AG04449 (cell line): ENCODE data around the gene ATP6V0B.

ENCODE experiments used
- CTCF ChIA-PET: fragments of 350-600 bp; formaldehyde crosslinking; extraction: SDS; loops from one replicate; lab custom pipeline; 2021; ENCODE audit warnings: antibody characterized with exemption; lab: Yijun Ruan, JAX
- POLR2A ChIA-PET: fragments of 400-600, 350-600 bp; formaldehyde crosslinking; extraction: SDS; loops from one replicate; lab custom pipeline; 2020; ENCODE audit warnings: antibody characterized with exemption, inconsistent platforms; lab: Yijun Ruan, JAX
- DNase-seq: peaks from one replicate; pipeline ENCODE4 v3.0.0-alpha.2; 2010; ENCODE audit warnings: low read depth, low spot score
- H3K4me3 ChIP-seq: 2 replicates; pipeline ENCODE4 v1.5.1; 2011; ENCODE audit warnings: low read depth, mild to moderate bottlenecking, control low read depth, low read length
- CTCF ChIP-seq: IDR thresholded peaks from one replicate; pipeline ENCODE4 v1.5.1; 2011; ENCODE audit warnings: mild to moderate bottlenecking, moderate library complexity, low read length, control low read depth, inconsistent platforms; ENCODE audit not compliant: insufficient read depth; ENCODE audit errors: missing control alignments

The ATP6V0B gene

GRCh38 chr1:44020464-44020863, 45.7 kb downstream of the ATP6V0B start:
- TF ChIP-seq CTCF, result no peak
- ChIA-PET CTCF (interaction anchor here (0.7 to 15.1 kb wide), 4 partner anchors 8 to 17 kb away, joined by 3 to 170 read pairs (median 10); no protein-coding TSS in a partner anchor), POLR2A (interaction anchor here (1.1 kb wide), 1 partner anchor 11 kb away, joined by 7 read pairs; the partner anchor contains the start of gene SLC6A9)
- no peak overlapping the region for H3K4me3 ChIP-seq
- DNase-seq, result no peak

GRCh38 chr1:44021156-44021555, 46.4 kb downstream of the ATP6V0B start:
- ChIA-PET CTCF (interaction anchor here (0.7 to 15.1 kb wide), 4 partner anchors 8 to 17 kb away, joined by 3 to 170 read pairs (median 10); no protein-coding TSS in a partner anchor), POLR2A (interaction anchor here (1.1 kb wide), 1 partner anchor 10 kb away, joined by 7 read pairs; the partner anchor contains the start of gene SLC6A9)
- TF ChIP-seq CTCF, result no peak
- no peak for DNase-seq
- no peak overlapping the region for H3K4me3 ChIP-seq

GRCh38 chr1:44021581-44022321, 47.0 kb downstream of the ATP6V0B start:
- no peak for TF ChIP-seq CTCF
- POLR2A ChIA-PET, result interaction anchor here (1.1 kb wide), 1 partner anchor 9 kb away, joined by 7 read pairs; the partner anchor contains the start of gene SLC6A9
- H3K4me3 ChIP-seq, result no peak overlapping the region
- CTCF ChIA-PET, result interaction anchor here (3.4 to 15.1 kb wide), 2 partner anchors 15 to 17 kb away, joined by 14 to 170 read pairs; no protein-coding TSS in a partner anchor
- DNase-seq, result no peak

GRCh38 chr1:44024031-44024902, 49.5 kb downstream of the ATP6V0B start:
- ChIA-PET POLR2A (no interaction called here), CTCF (interaction anchor here (0.7 to 15.1 kb wide), 2 partner anchors 20 to 492 kb away, joined by 3 to 170 read pairs; no protein-coding TSS in a partner anchor)
- no peak for DNase-seq
- TF ChIP-seq CTCF, result no peak
- no peak overlapping the region for H3K4me3 ChIP-seq

GRCh38 chr1:44024903-44025525, 50.3 kb downstream of the ATP6V0B start:
- H3K4me3 ChIP-seq, result no peak overlapping the region
- no peak for DNase-seq
- TF ChIP-seq CTCF, result no peak

More at GRCh38 chr1:44024903-44025525, 50.3 kb downstream of the ATP6V0B start:
- ChIA-PET POLR2A (no interaction called here), CTCF (interaction anchor here (0.7 to 15.1 kb wide), 3 partner anchors 20 to 493 kb away, joined by 3 to 170 read pairs (median 11); no protein-coding TSS in a partner anchor)
